ENCODE measurements around the gene EXT2. TPM values are rescaled to one million over a fixed set of nuclear protein-coding genes. Genes with fewer than 3 reads are reported as not detected.

Gene EXT2
- total and polyA plus RNA-seq, 7 donors, result 11.0 to 23.5 (median 21.4) TPM

DNA sequence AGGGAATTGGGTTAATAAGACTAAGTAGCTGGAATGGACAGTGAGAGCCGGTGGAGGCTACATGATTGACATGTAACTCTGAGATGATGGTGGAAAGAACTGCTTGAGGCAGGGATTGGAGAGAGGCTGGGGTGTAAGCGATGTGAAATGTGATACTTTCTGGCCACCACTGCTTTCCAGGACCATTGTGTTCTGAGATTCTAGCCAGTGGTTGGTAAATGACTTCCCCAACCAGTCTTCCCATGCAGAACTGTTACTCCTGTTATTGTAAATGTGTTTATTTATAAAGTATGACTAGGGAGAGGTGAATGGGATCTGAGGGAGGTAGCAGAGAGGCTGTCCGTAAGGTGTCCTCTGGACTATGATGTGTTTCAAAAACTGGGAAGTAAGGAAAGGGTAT, 18.1 kb downstream of the EXT2 start:
- Histone ChIP-seq H3K4me3 (no peak overlapping the region), H3K27ac (peak overlapping the region; percentile 23), H3K4me1 (peaks cover 29% of the 10 kb centered on the region), H3K9me3 (no peaks in the 10 kb centered on the region), H3K27me3 (ENCODE audit: insufficient read depth in 3 of 3, low read length in 2 of 3) (no peaks in the 10 kb centered on the region), H3K36me3 (ENCODE audit: insufficient read depth in 1 of 2, low read depth in 1 of 2) (peaks cover 0 to 64% of the 10 kb centered on the region in 2 donors)
- TF ChIP-seq, protein P1, sequence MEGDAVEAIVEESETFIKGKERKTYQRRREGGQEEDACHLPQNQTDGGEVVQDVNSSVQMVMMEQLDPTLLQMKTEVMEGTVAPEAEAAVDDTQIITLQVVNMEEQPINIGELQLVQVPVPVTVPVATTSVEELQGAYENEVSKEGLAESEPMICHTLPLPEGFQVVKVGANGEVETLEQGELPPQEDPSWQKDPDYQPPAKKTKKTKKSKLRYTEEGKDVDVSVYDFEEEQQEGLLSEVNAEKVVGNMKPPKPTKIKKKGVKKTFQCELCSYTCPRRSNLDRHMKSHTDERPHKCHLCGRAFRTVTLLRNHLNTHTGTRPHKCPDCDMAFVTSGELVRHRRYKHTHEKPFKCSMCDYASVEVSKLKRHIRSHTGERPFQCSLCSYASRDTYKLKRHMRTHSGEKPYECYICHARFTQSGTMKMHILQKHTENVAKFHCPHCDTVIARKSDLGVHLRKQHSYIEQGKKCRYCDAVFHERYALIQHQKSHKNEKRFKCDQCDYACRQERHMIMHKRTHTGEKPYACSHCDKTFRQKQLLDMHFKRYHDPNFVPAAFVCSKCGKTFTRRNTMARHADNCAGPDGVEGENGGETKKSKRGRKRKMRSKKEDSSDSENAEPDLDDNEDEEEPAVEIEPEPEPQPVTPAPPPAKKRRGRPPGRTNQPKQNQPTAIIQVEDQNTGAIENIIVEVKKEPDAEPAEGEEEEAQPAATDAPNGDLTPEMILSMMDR (IDR thresholded peaks at IDR 0.05), result no peak
- peak; percentile 69 to 94 (median 92) for ATAC-seq
- intact Hi-C loops (cut with DNase I), result no loop called here
- DNase-seq, result no peak
- WGBS, 3 donors, result 33 to 59% (median 50%) methylated on average over 3 of the region's 3 CpGs

DNA sequence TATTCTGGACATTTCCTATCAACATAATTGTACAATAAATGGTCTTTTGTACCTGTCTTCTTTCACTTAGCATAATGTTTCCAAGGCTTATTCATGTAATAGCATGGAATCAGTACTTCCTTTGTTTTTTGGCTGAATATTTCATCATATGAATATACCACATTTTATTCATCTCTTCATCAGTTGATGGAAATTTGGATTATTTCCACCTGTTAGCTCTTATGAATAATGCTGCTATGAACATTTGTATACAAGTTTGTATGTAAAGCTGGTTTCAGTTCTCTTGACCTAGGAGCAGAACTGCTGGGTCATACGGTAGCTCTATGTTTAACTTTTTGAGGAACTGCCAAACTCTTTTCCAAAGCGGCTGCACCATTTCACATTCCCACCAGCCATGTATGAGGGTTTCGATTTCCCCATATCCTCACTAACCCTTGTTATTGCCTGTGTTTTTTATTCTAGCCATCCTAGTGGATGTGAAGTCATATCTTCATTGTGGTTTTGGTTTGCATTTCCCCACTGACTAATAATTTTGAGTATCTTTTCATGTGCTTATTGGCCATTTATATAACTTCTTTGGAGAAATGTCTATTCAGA, 20.9 kb downstream of the EXT2 start:
- intact Hi-C loops (cut with DNase I), result no loop called here
- TF ChIP-seq, protein P1 (IDR thresholded peaks at IDR 0.05), result no peak
- H3K4me3 ChIP-seq, result peak overlapping the region; percentile 14
- DNase-seq (no peak), ATAC-seq (peak in 2 of 4 donors; percentile 36 to 40)
- H3K4me1 ChIP-seq, result peaks cover 49% of the 10 kb centered on the region
- peaks cover 0 to 47% of the 10 kb centered on the region in 2 donors for H3K36me3 ChIP-seq (ENCODE audit: insufficient read depth in 1 of 2, low read depth in 1 of 2)
- no peak overlapping the region for H3K27ac ChIP-seq
- no peaks in the 10 kb centered on the region for H3K9me3 ChIP-seq
- H3K27me3 ChIP-seq (ENCODE audit: insufficient read depth in 3 of 3, low read length in 2 of 3), result no peaks in the 10 kb centered on the region
- 30 to 46% (median 34%) methylated on average over 3 of the region's 3 CpGs for WGBS, 3 donors

DNA sequence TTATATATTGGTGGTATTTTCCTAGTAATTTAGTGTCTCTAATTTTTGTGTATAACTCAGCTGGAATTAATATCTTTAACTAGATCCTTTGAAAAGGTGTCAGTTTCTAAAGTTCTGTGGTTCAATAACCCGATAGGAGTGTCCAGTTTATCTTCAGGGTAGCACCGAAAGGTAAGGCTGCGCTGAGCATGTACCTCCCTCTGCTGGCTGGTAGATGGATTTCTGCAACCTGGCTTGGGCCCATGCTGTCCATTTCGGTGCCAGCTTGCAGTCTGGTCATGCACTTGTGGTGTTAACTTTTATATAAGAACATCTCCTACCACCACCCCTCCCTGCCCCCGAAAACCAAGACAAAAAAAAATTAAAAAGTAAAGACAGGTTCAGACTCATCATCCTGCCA, 24.7 kb downstream of the EXT2 start:
- H3K27ac ChIP-seq, result no peak overlapping the region
- TF ChIP-seq, protein P1 (IDR thresholded peaks at IDR 0.05), result peak; percentile 55
- peak; percentile 78 to 92 (median 88) for ATAC-seq

DNA sequence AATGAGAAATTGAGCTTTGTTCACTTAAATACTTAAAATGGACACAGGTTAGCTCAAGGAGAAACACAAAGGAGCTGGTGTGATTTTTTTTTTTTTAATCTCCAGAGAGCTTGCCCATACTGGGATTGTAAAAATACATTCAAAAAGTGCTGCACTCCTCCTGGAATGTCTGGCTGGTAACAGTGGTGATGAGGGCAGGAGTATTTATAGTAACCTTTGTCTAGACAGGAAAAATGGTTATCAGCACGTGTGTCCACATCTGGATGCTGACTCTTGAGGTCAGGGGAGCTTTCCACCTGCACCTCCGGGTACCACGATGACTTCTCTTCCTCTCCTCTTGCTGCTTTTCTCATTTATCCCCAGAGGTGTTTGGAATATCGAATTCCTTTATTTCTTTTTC, 30.1 kb downstream of the EXT2 start:
- peaks cover 13% of the 10 kb centered on the region for H3K4me1 ChIP-seq
- no peak overlapping the region for H3K27ac ChIP-seq
- TF ChIP-seq, protein P1 (IDR thresholded peaks at IDR 0.05), result no peak
- H3K36me3 ChIP-seq (ENCODE audit: insufficient read depth in 1 of 2, low read depth in 1 of 2), result peaks cover 21 to 62% of the 10 kb centered on the region in 2 donors
- no peaks in the 10 kb centered on the region for H3K27me3 ChIP-seq (ENCODE audit: insufficient read depth in 3 of 3, low read length in 2 of 3)
- no peak overlapping the region for H3K4me3 ChIP-seq
- DNase-seq (no peak), ATAC-seq (peak; percentile 35 to 75 (median 42))
- intact Hi-C loops (cut with DNase I), result no loop called here
- WGBS, 3 donors, result 61 to 62% (median 62%) methylated on average over 4 of the region's 4 CpGs
- no peaks in the 10 kb centered on the region for H3K9me3 ChIP-seq

More for the DNA sequence above, 24.7 kb downstream of the EXT2 start:
- no peaks in the 10 kb centered on the region for H3K27me3 ChIP-seq (ENCODE audit: insufficient read depth in 3 of 3, low read length in 2 of 3)
- WGBS, 3 donors, result 37 to 70% (median 41%) methylated on average over 5 of the region's 5 CpGs
- H3K9me3 ChIP-seq, result no peaks in the 10 kb centered on the region
- intact Hi-C loops (cut with DNase I), result no loop called here
- H3K36me3 ChIP-seq (ENCODE audit: insufficient read depth in 1 of 2, low read depth in 1 of 2), result peaks cover 4 to 38% of the 10 kb centered on the region in 2 donors
- DNase-seq, result peak in 1 of 2 donors; percentile 69
- H3K4me1 ChIP-seq, result peaks cover 28% of the 10 kb centered on the region
- no peak overlapping the region for H3K4me3 ChIP-seq

DNA sequence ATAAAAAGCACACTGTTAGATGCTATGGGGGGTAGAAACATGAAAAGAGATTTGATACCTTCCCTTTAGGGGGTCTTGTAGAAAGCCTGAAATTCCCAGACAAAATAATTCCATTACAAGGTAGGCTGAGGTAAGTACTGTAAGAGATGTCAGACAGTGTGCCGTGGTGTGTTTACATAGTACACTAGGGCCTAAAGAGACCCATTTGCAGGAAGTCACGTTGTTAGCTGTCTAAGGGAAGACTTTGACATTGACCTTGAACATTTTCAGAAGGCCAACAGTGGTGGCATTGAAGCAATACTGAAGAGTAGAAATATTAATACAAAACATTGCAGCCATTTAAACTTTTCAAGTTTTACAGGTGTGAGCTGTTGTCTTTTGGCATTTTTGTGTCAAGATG, 30.8 kb downstream of the EXT2 start:
- DNase-seq, result no peak
- Histone ChIP-seq H3K27me3 (ENCODE audit: insufficient read depth in 3 of 3, low read length in 2 of 3) (no peaks in the 10 kb centered on the region), H3K4me3 (no peak overlapping the region), H3K9me3 (no peaks in the 10 kb centered on the region), H3K4me1 (peaks cover 15% of the 10 kb centered on the region), H3K36me3 (ENCODE audit: insufficient read depth in 1 of 2, low read depth in 1 of 2) (peaks cover 21 to 69% of the 10 kb centered on the region in 2 donors), H3K27ac (no peak overlapping the region)
- no peak for ATAC-seq
- intact Hi-C loops (cut with DNase I), result no loop called here
- TF ChIP-seq, protein P1 (IDR thresholded peaks at IDR 0.05), result no peak
- WGBS, 3 donors, result 89 to 93% (median 91%) methylated on average over 2 of the region's 2 CpGs

Data from psoas muscle (tissue), 8 donors.